NCI-H128 (cell line): ENCODE measurements around the gene ATRN.

Source experiments
- DNase-seq: peaks from one replicate; lab custom pipeline; 2025; ENCODE audit not compliant: unreplicated experiment; lab: John Stamatoyannopoulos, UW

Gene ATRN

DNA sequence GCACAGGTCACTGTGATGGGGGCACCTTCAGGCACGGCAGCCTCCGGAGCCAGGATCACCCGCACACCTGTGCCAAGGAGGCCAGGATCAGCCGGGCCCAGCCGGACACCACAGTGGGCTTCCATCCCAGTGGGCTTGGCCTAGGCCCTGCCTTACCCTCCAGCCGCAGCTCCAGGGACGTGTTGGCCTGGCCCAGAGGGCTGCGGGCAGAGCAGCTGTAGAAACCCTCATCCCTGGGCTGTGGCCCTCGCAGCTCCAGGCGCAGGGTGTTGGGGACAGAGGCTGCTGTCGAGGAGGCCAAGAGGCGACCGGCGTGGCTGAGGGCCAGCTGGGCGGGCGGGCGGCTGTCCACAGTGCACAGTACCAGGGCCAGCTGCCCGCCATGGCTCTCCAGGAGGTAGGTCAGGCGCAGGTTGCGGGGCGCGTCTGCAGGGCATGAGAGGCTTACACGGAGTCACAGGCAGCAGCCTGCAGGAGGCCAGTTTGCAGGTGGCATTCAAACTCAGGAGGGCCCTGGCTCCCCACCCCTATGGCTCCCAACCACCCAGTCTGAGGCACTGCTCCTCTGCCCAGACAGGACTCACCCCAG lies 222.0 kb downstream of the ATRN start:
- DNase-seq, result no peak

DNA sequence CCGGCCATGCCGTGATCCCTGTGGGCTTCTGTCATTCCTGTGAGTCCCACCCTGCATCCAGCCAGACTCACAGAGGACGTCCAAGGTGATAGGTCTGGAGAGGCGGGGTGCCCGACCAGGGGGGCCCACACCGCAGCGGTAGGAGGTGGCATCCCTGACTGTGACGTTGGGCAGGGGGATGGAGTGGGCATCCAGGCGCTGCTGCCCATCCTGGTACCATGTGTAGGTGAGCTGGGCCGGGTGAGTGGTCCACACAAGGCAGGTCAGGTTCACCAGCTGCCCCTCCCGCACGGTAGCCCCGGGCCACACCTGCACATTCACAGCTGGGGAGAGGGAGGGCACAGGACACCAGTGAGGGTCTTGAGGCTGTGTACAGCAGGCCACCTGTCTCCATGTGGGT lies 222.6 kb downstream of the ATRN start:
- no peak for DNase-seq

DNA sequence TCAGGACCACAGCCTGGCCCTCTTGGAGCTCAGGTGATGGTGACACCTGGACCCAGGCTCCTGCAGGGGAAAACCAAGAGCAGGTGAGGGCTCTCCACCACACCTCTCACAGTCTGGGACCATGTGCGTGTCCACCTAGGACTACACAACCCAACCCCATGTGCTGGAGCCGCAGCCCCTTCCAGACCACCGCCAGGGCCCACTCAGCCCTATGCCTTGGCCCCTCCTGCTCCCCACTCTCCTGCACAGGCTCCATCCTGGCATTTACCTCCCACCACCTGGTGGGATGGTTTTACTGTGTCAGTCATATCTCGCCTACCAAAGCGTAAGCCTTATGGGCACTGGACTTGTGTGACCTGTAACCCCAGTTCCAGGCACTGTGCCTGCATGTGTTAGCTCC lies 224.0 kb downstream of the ATRN start:
- no peak for DNase-seq

DNA sequence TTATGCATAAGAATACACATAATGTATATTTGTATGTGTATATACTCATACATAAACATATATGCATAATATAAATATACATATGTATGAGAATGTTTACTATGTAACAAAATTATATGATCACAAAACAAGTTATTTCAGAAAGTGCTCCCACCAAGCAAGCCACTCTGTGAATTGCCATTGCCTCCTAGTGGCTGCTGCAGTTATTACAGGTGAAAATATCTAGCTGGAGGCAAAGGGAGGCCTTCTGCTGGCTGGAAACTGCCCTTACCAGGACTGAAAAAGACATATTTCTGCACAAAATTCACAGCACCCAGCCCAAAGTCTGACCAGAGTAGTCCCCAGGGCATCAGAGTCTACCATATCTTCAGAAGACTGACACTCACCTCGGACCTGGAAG lies 225.4 kb downstream of the ATRN start:
- no peak for DNase-seq

DNA sequence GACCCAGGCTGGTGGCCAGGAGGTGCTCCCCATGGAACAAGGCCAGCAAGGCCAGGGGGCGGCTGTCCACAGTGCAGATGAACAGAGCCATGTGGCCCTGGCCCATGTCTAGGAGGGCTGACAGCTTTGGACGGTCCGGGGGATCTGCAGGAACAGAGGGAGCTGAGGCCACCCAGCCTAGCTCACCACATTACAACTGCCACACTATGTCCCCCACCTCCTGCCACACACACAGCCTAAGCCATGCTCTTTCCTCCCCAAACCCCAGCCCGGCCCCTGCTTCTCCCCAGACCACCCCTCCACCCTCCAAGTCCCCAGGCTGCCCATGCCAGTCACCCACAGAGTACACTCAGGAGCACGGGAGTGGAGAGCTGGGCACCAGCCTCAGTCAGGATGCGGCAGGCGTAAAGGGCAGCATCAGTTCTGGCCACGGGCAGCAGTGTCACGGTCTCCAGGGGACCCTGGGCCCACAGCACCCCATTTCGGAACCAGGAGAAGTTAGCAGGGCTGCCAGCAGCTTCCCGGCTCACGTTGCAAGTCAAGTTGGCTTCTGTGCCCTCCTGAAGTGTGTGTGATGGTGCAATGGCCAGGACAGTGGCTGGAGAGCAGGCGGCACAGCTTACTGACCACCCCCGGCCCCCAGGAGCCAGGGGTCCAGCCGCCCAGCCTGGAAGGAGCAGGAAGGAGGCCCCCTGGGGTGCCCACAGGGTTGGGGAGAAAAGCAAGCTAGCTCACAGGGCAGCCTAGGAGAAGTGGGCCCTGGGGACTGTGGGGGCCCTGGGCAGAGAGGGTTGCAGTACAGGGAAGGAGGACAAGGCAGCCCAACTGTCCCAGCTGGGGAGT lies 226.1 kb downstream of the ATRN start:
- no peak for DNase-seq

DNA sequence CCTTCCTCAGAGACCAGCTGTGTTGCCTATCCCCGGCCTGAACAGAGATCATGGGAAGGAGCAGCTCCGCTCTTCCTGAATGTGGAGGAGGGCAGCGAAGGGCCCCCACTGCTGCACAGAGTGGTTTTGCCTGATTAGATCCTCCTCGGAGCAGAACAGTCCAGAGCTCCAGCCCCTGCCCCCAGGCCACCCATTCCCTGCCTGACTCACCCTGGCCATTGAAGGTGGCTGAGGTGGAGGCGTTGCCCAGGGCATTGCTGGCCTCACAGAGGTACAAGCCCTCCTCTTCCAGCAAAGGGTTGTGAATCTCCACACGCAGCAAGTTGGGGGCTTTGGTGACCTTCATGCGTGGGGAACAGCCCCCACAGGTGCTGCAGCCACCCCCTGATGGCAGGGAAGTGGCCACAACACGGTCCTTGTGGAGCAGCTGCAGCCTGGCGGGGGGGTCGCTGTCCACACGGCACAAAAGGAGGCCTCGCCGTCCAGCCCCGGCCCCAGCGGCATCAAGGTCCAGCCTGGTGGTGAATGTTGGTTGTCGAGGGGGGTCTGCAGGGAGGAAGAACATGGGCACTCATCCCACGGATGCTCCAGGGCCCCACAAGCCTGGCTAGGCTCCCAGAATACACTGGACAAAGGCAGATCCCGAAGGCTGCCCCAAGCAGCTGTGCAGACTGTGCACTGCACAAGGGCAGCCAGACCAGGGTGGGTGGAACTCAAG lies 226.9 kb downstream of the ATRN start:
- DNase-seq, result no peak

DNA sequence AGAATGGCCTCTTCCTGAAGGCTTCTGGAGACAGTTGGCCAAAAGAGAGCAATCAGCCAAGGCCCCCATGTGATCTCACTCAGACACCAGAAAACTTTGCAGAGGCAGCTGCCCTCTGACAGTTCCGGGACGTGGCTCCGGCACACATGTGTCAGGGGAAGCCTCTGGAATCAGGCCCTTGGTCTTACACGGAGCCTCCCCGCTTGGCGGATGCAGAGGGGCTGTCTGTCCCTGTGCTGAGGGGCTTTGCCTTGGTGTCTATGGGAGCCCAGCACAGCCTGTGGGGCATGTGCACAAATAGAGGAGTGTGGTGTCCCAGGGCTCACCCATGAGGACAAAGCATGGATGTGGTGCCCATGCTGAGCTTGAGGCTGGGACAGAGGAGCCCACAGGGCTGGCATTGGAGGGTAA lies 227.8 kb downstream of the ATRN start:
- DNase-seq, result no peak

DNA sequence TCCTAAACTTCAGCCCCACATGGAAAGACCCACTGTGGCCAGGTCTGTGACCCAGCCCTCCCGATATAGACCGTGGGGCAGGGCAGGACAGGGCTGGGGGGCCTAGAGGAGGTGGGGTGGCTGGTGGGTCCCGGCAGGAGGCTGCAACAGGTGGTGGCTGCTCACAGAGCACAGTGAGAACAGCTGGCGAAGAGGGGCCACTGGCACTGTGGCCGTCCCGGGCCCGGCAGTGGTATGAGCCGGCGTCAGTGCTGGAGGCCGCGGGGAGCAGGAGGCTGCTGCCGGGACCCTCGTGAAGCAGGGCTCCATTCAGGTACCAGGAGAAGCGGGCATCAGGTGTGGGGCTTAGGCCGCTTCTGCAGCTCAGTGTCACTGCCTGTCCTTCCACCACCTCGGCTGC lies 228.2 kb downstream of the ATRN start:
- DNase-seq, result no peak
